Neural cell (in vitro differentiated cells): ENCODE results near the gene ACBD6.

Experiments used
- POLR2AphosphoS5 ChIP-seq: IDR thresholded peaks from 2 replicates; pipeline ENCODE4 v1.6.1; 2012
- REST ChIP-seq: IDR thresholded peaks from 2 replicates; pipeline ENCODE4 v1.6.1; 2012; ENCODE audit warnings: borderline replicate concordance

- TF ChIP-seq REST (no peak), POLR2AphosphoS5 (no peak)
These were observed 34.1 kb downstream of the ACBD6 start for GRCh38 chr1:180468311-180468710.
